ENCODE measurements around the gene CHAMP1.

GRCh38 chr13:114321256-114321655, 7.0 kb downstream of the CHAMP1 start:
- no peak for TF ChIP-seq CTCF (IDR thresholded peaks at IDR 0.05)
- no peak for TF ChIP-seq POLR2A (IDR thresholded peaks at IDR 0.05)
- TF ChIP-seq EP300 (IDR thresholded peaks at IDR 0.05), result no peak

Measured in upper lobe of left lung (tissue), 4 donors.